WTC11 (cell line): ENCODE measurements around the gene TMPRSS13. TPM values are rescaled to one million over a fixed set of nuclear protein-coding genes. Genes with fewer than 3 reads are reported as not detected.

Experiments used
- ATAC-seq: fragments of 200-7000 bp; cut with Tn5 transposase; 2 replicates; pipeline ENCODE4 v1.10.0; 2021; ENCODE audit warnings: mild to moderate bottlenecking, moderate library complexity
- CTCF ChIA-PET: fragments of 300-600 bp; sonication (Branson Sonifier 250); formaldehyde crosslinking; loops from one replicate; lab custom pipeline; 2021; ENCODE audit warnings: antibody characterized with exemption; lab: Charles Lee
- POLR2A ChIA-PET: fragments of 350-600 bp; sonication (Branson Sonifier 250); formaldehyde crosslinking; loops from one replicate; lab custom pipeline; 2021; ENCODE audit warnings: antibody characterized with exemption; lab: Charles Lee
- DNase-seq: peaks from one replicate; pipeline ENCODE4 v3.0.0; 2021; ENCODE audit warnings: low spot score
- H3K27ac Mint-ChIP-seq: 2 replicates; pipeline ENCODE4 v1.8.0; 2021; ENCODE audit warnings: mixed read lengths
- H3K27me3 Mint-ChIP-seq: 2 replicates; pipeline ENCODE4 v1.8.0; 2021; ENCODE audit warnings: low read depth, mild to moderate bottlenecking, moderate library complexity, mixed read lengths
- H3K36me3 Mint-ChIP-seq: 2 replicates; pipeline ENCODE4 v1.8.0; 2021; ENCODE audit warnings: mixed read lengths
- H3K4me1 Mint-ChIP-seq: 2 replicates; pipeline ENCODE4 v1.8.0; 2022; ENCODE audit warnings: mixed read lengths
- H3K4me3 Mint-ChIP-seq: 2 replicates; pipeline ENCODE4 v1.8.0; 2021; ENCODE audit warnings: mild to moderate bottlenecking, moderate library complexity, mixed read lengths
- H3K9me3 Mint-ChIP-seq: 2 replicates; pipeline ENCODE4 v1.8.0; 2021; ENCODE audit warnings: mixed read lengths
- AR ChIP-seq: fragments of 250-450 bp; sonication (Bioruptor Pico); IDR thresholded peaks from 2 replicates; pipeline ENCODE4 v1.9.0; 2021; ENCODE audit warnings: mild to moderate bottlenecking
- ARID4B ChIP-seq: sonication (generic); formaldehyde crosslinking; IDR thresholded peaks from 2 replicates; pipeline ENCODE4 v1.8.0; 2023; ENCODE audit warnings: missing genetic modification reagents, mild to moderate bottlenecking, borderline replicate concordance
- CREB1 ChIP-seq: sonication (generic); formaldehyde crosslinking; IDR thresholded peaks from 2 replicates; pipeline ENCODE4 v1.8.0; 2023; ENCODE audit warnings: mild to moderate bottlenecking, missing genetic modification reagents
- ELF4 ChIP-seq: sonication (generic); formaldehyde crosslinking; IDR thresholded peaks from 2 replicates; pipeline ENCODE4 v1.8.1; 2022; ENCODE audit warnings: low read depth, mild to moderate bottlenecking, moderate library complexity, missing genetic modification reagents
- ERG ChIP-seq: fragments of 250-450 bp; sonication (Bioruptor Pico); IDR thresholded peaks from 2 replicates; pipeline ENCODE4 v1.8.0; 2021; ENCODE audit warnings: mild to moderate bottlenecking
- FOXP1 ChIP-seq: sonication (generic); formaldehyde crosslinking; IDR thresholded peaks from 2 replicates; pipeline ENCODE4 v1.8.0; 2022; ENCODE audit warnings: missing genetic modification reagents, mild to moderate bottlenecking, moderate library complexity, borderline replicate concordance
- HMGA2 ChIP-seq: fragments of 250-450 bp; sonication (Bioruptor Pico); IDR thresholded peaks from 2 replicates; pipeline ENCODE4 v1.4.0; 2021; ENCODE audit warnings: mild to moderate bottlenecking, moderate library complexity
- JUN ChIP-seq: sonication (generic); formaldehyde crosslinking; IDR thresholded peaks from 2 replicates; pipeline ENCODE4 v1.8.0; 2023; ENCODE audit warnings: mild to moderate bottlenecking, missing genetic modification reagents
- KAT7 ChIP-seq: sonication (generic); formaldehyde crosslinking; IDR thresholded peaks from 2 replicates; pipeline ENCODE4 v1.8.1; 2023; ENCODE audit warnings: missing genetic modification reagents, mild to moderate bottlenecking, borderline replicate concordance
- NFATC4 ChIP-seq: fragments of 250-450 bp; sonication (Bioruptor Pico); IDR thresholded peaks from 2 replicates; pipeline ENCODE4 v1.9.0; 2021; ENCODE audit warnings: mild to moderate bottlenecking
- RELA ChIP-seq: sonication (generic); formaldehyde crosslinking; IDR thresholded peaks from 2 replicates; pipeline ENCODE4 v1.8.1; 2022; ENCODE audit warnings: missing genetic modification reagents, mild to moderate bottlenecking, borderline replicate concordance
- STAT6 ChIP-seq: sonication (generic); formaldehyde crosslinking; conservative IDR thresholded peaks from 2 replicates; pipeline ENCODE4 v1.8.1; 2023; ENCODE audit warnings: mild to moderate bottlenecking, low read depth, missing genetic modification reagents, moderate library complexity
- TEAD4 ChIP-seq: sonication (generic); formaldehyde crosslinking; IDR thresholded peaks from 2 replicates; pipeline ENCODE4 v1.8.0; 2022; ENCODE audit warnings: mild to moderate bottlenecking, missing genetic modification reagents
- TP53 ChIP-seq: sonication (generic); formaldehyde crosslinking; IDR thresholded peaks from 2 replicates; pipeline ENCODE4 v1.8.1; 2023; ENCODE audit warnings: mild to moderate bottlenecking, missing genetic modification reagents
- ZMAT4 ChIP-seq: fragments of 250-450 bp; sonication (Bioruptor Pico); IDR thresholded peaks from 2 replicates; pipeline ENCODE4 v1.9.0; 2021; ENCODE audit warnings: mild to moderate bottlenecking
- ZNF263 ChIP-seq: sonication (generic); formaldehyde crosslinking; IDR thresholded peaks from 2 replicates; pipeline ENCODE4 v1.8.1; 2022; ENCODE audit warnings: low read depth, mild to moderate bottlenecking, moderate library complexity, missing genetic modification reagents
- ZNF281 ChIP-seq: sonication (generic); formaldehyde crosslinking; IDR thresholded peaks from 2 replicates; pipeline ENCODE4 v1.8.0; 2023; ENCODE audit warnings: mild to moderate bottlenecking, missing genetic modification reagents
- ZNF671 ChIP-seq: fragments of 250-450 bp; sonication (Bioruptor Pico); IDR thresholded peaks from 2 replicates; pipeline ENCODE4 v1.8.0; 2021; ENCODE audit warnings: mild to moderate bottlenecking
- total RNA-seq: library from RNA; stranded (reverse); gene quantifications from 3 replicates; pipeline ENCODE4 v1.2.3, GENCODE V29; 2021

Gene TMPRSS13
- total RNA-seq, 1 experiment from 2014 or later = 0.63 TPM

GRCh38 chr11:117931331-117931950 is 2.2 kb upstream of the TMPRSS13 start:
- ChIA-PET POLR2A (no interaction called here), CTCF (interaction anchor here (1.4 to 9.2 kb wide), 3 partner anchors 15 to 112 kb away, joined by 4 to 94 read pairs (median 5); no protein-coding TSS in a partner anchor)
- H3K27me3 Mint-ChIP-seq = peaks cover 4% of the 10 kb centered on the region
- ATAC-seq (no peak), DNase-seq (no peak)
- H3K36me3 Mint-ChIP-seq = no peaks in the 10 kb centered on the region
- peaks cover 40% of the 10 kb centered on the region for H3K4me1 Mint-ChIP-seq
- H3K9me3 Mint-ChIP-seq = no peaks in the 10 kb centered on the region
- H3K4me3 Mint-ChIP-seq = no peak overlapping the region
- TF ChIP-seq FOXP1 (CRISPR knock-in tag) (no peak), ZNF671 (CRISPR knock-in tag) (no peak), ZNF281 (CRISPR knock-in tag) (no peak), ZNF263 (CRISPR knock-in tag) (no peak), ERG (CRISPR knock-in tag) (no peak), NFATC4 (no peak), ELF4 (CRISPR knock-in tag) (no peak)
- no peak overlapping the region for H3K27ac Mint-ChIP-seq

GRCh38 chr11:117930668-117931330 is 1.6 kb upstream of the TMPRSS13 start:
- Mint-ChIP-seq H3K27me3 (peaks cover 4% of the 10 kb centered on the region), H3K4me1 (peaks cover 40% of the 10 kb centered on the region), H3K4me3 (no peak overlapping the region), H3K9me3 (no peaks in the 10 kb centered on the region), H3K36me3 (no peaks in the 10 kb centered on the region), H3K27ac (no peak overlapping the region)
- ATAC-seq = no peak
- POLR2A ChIA-PET = no interaction called here
- CTCF ChIA-PET = interaction anchor here (0.6 to 9.2 kb wide), 4 partner anchors 15 to 222 kb away, joined by 3 to 94 read pairs (median 8); partner anchors contain the start of gene SCN4B
- DNase-seq = no peak
- no peak for TF ChIP-seq RELA (CRISPR knock-in tag)
- TF ChIP-seq ARID4B (CRISPR knock-in tag) = no peak
- no peak for TF ChIP-seq STAT6
- TF ChIP-seq JUN = no peak
- no peak for TF ChIP-seq KAT7 (CRISPR knock-in tag)
- no peak for TF ChIP-seq AR (CRISPR knock-in tag)
- TF ChIP-seq CREB1 (CRISPR knock-in tag) = no peak
- TF ChIP-seq TEAD4 (CRISPR knock-in tag) = no peak
- no peak for TF ChIP-seq ZMAT4
- TF ChIP-seq HMGA2 (CRISPR knock-in tag) = no peak
- TF ChIP-seq TP53 = no peak
